ENCODE measurements around the gene OXCT2.
A peak's percentile ranks its signal among the peaks of the same experiment; 100 is the strongest.

Gene OXCT2

GRCh38 chr1:39722495-39722894, 48.7 kb downstream of the OXCT2 start:
- H3K4me3 Mint-ChIP-seq, result no peak overlapping the region
- peaks cover 78% of the 10 kb centered on the region for H3K27me3 Mint-ChIP-seq (ENCODE audit: low read depth)
- H3K27ac Mint-ChIP-seq, result no peak overlapping the region
- H3K36me3 Mint-ChIP-seq (ENCODE audit: low read depth), result no peaks in the 10 kb centered on the region
- H3K4me1 Mint-ChIP-seq, result no peaks in the 10 kb centered on the region
- peaks cover 4% of the 10 kb centered on the region for H3K9me3 Mint-ChIP-seq
- TF ChIP-seq CTCF (IDR thresholded peaks at IDR 0.05; ENCODE audit: unreplicated experiment in 3 of 3), result no peak

GRCh38 chr1:39721664-39722063, 49.5 kb downstream of the OXCT2 start:
- Mint-ChIP-seq H3K4me1 (no peaks in the 10 kb centered on the region), H3K27me3 (ENCODE audit: low read depth) (peaks cover 78% of the 10 kb centered on the region), H3K9me3 (peaks cover under 1% of the 10 kb centered on the region), H3K27ac (no peak overlapping the region), H3K4me3 (no peak overlapping the region), H3K36me3 (ENCODE audit: low read depth) (no peaks in the 10 kb centered on the region)
- no peak for TF ChIP-seq CTCF (IDR thresholded peaks at IDR 0.05; ENCODE audit: unreplicated experiment in 3 of 3)

GRCh38 chr1:39720094-39720999, 50.8 kb downstream of the OXCT2 start:
- Mint-ChIP-seq H3K27ac (no peak overlapping the region), H3K4me3 (no peak overlapping the region), H3K27me3 (ENCODE audit: low read depth) (peaks cover 74% of the 10 kb centered on the region), H3K36me3 (ENCODE audit: low read depth) (no peaks in the 10 kb centered on the region), H3K9me3 (no peaks in the 10 kb centered on the region), H3K4me1 (no peaks in the 10 kb centered on the region)
- TF ChIP-seq CTCF (IDR thresholded peaks at IDR 0.05; ENCODE audit: unreplicated experiment in 3 of 3), result peak; percentile 62 to 80 (median 72)
